GM12878 (cell line): ENCODE measurements around the gene PHKG2.

Experiments
- BRCA1 ChIP-seq: IDR thresholded peaks from 2 replicates; pipeline ENCODE4 v1.6.1; 2011; ENCODE audit warnings: low read depth, low read length, improper control_type of control experiment
- CTCF ChIP-seq, 3 experiments: IDR thresholded peaks in 2 of 3; conservative IDR thresholded peaks in 1 of 3; 2 replicates each; pipeline ENCODE4 v1.5.1; 2011; ENCODE audit warnings: low read depth in 3 of 3, low read length in 3 of 3, mild to moderate bottlenecking in 3 of 3, control low read depth in 2 of 3, moderate library complexity in 2 of 3, inconsistent platforms in 1 of 3, mixed read lengths in 1 of 3; ENCODE audit not compliant: control insufficient read depth in 2 of 3, insufficient read depth in 1 of 3; ENCODE audit errors: extremely low read depth in 1 of 3
- EED ChIP-seq: sonication (generic); IDR thresholded peaks from 2 replicates; pipeline ENCODE4 v1.6.1; 2016; ENCODE audit warnings: antibody characterized with exemption, low read depth
- ESRRA ChIP-seq: IDR thresholded peaks from 2 replicates; pipeline ENCODE4 v1.6.1; 2012; ENCODE audit warnings: mild to moderate bottlenecking, low read length, improper control_type of control experiment
- EZH2 ChIP-seq: IDR thresholded peaks from 2 replicates; pipeline ENCODE4 v1.6.1; 2012; ENCODE audit warnings: low read depth, mild to moderate bottlenecking, control low read depth, inconsistent platforms, low read length, borderline replicate concordance; ENCODE audit not compliant: control insufficient read depth
- FOS ChIP-seq: IDR thresholded peaks from 3 replicates; pipeline ENCODE4 v1.6.1; 2011; ENCODE audit warnings: borderline replicate concordance; ENCODE audit not compliant: insufficient read length; ENCODE audit errors: extremely low read depth
- GABPA ChIP-seq: IDR thresholded peaks from 2 replicates; pipeline ENCODE4 v1.6.1; 2014; ENCODE audit warnings: antibody characterized with exemption, low read depth, mild to moderate bottlenecking, inconsistent platforms
- HSF1 ChIP-seq: fragments of 150-350 bp; IDR thresholded peaks from 2 replicates; pipeline ENCODE4 v1.6.1; 2014; ENCODE audit warnings: mild to moderate bottlenecking, low read depth, low read length
- IKZF1 ChIP-seq: fragments of 450-650 bp; conservative IDR thresholded peaks from 2 replicates; pipeline ENCODE4 v1.6.1; 2017; ENCODE audit warnings: antibody characterized with exemption, mild to moderate bottlenecking
- POLR2A ChIP-seq: IDR thresholded peaks from 2 replicates; pipeline ENCODE4 v1.6.1; 2011; ENCODE audit warnings: low read depth, mild to moderate bottlenecking, low read length
- SREBF2 ChIP-seq: IDR thresholded peaks from 2 replicates; pipeline ENCODE4 v1.6.1; 2012; ENCODE audit warnings: mild to moderate bottlenecking, low read length
- USF1 ChIP-seq: IDR thresholded peaks from 2 replicates; pipeline ENCODE4 v1.6.1; 2011; ENCODE audit warnings: borderline replicate concordance, low read depth, mild to moderate bottlenecking, moderate library complexity, mixed read lengths, low read length; ENCODE audit not compliant: insufficient read depth; ENCODE audit errors: extremely low read length

- no peak for TF ChIP-seq EED
- TF ChIP-seq CTCF (IDR thresholded peaks at IDR 0.05 in 2 of 3, conservative IDR thresholded peaks at IDR 0.05 in 1 of 3; ENCODE audit: control insufficient read depth in 2 of 3, extremely low read depth in 1 of 3, insufficient read depth in 1 of 3, low read depth in 3 of 3, low read length in 3 of 3), result no peak
- TF ChIP-seq EZH2, result no peak
- TF ChIP-seq ESRRA, result no peak
- TF ChIP-seq USF1, result no peak
- TF ChIP-seq IKZF1, result no peak
- TF ChIP-seq BRCA1, result no peak
- TF ChIP-seq POLR2A, result no peak
- TF ChIP-seq HSF1, result no peak
- TF ChIP-seq SREBF2, result no peak
- TF ChIP-seq FOS, result no peak
- TF ChIP-seq GABPA, result no peak
Observed at GRCh38 chr16:30715750-30716445, 32.3 kb upstream of the PHKG2 start.
